Stomach (tissue), 9 donors: ENCODE results near the gene TMEM51. TPM values are rescaled to one million over a fixed set of nuclear protein-coding genes. Genes with fewer than 3 reads are reported as not detected.

Source experiments
- DNase-seq, 2 donors: peaks; one replicate each; pipeline versions ENCODE4 v3.0.0 to v3.0.0-alpha.2; 2013 to 2019
- H3K27ac ChIP-seq, 5 donors: fragments of 200-600 bp in 4 of 5; sonication (generic) in 4 of 5; one replicate each; pipeline ENCODE4 v1.5.1; 2013 to 2019; ENCODE audit warnings: mild to moderate bottlenecking in 1 of 5, moderate library complexity in 1 of 5
- H3K27me3 ChIP-seq, 3 donors: fragments of 200-600 bp; sonication (generic); one replicate each; pipeline ENCODE4 v1.5.1; 2017 to 2019; ENCODE audit warnings: mixed run types in 1 of 3
- H3K36me3 ChIP-seq, 4 donors: fragments of 200-600 bp; sonication (generic); 1 replicate in 3 of 4; 2 replicates in 1 of 4; pipeline ENCODE4 v1.5.1; 2016 to 2019
- H3K4me1 ChIP-seq, 4 donors: fragments of 200-600 bp; sonication (generic); one replicate each; pipeline ENCODE4 v1.5.1; 2016 to 2019
- H3K4me3 ChIP-seq, 4 donors: fragments of 200-600 bp; sonication (generic) in 3 of 4; one replicate each; pipeline ENCODE4 v1.5.1; 2016 to 2019; ENCODE audit warnings: mild to moderate bottlenecking in 1 of 4
- H3K9me3 ChIP-seq, 4 donors: fragments of 200-600 bp; sonication (generic); one replicate each; pipeline ENCODE4 v1.5.1; 2016 to 2019
- EP300 ChIP-seq: sonication (generic); formaldehyde crosslinking; IDR thresholded peaks from one replicate; pipeline ENCODE4 v1.6.1; 2017; ENCODE audit warnings: antibody characterized with exemption
- POLR2A ChIP-seq, 4 donors: fragments of 450-650 bp; IDR thresholded peaks; one replicate each; pipeline ENCODE4 v1.6.1; 2016; ENCODE audit warnings: antibody characterized with exemption in 4 of 4, control low read depth in 2 of 4, mild to moderate bottlenecking in 1 of 4, moderate library complexity in 1 of 4
- POLR2AphosphoS5 ChIP-seq, 3 donors: sonication (generic); formaldehyde crosslinking; IDR thresholded peaks; one replicate each; pipeline ENCODE4 v1.6.1; 2016; ENCODE audit warnings: antibody characterized with exemption in 3 of 3
- WGBS, 5 donors: extraction: QIAGEN DNeasy Blood & Tissue Kit in 3 of 5; methylation state at CpG; one replicate each; pipeline versions ENCODE4 v1.1.5 to v1.1.7; 2013 to 2018; 5-methylcytosine and 5-hydroxymethylcytosine counted together
- intact Hi-C: fragments of 100-400 bp; cut with DNase I; formaldehyde crosslinking; loops from one replicate; pipeline ENCODE4 v1.15.1; 2023; ENCODE audit warnings: low total_unique reads
- polyA plus RNA-seq, 3 donors: library from polyadenylated mRNA; stranded (reverse); fragments of 200-250 nt; gene quantifications; one replicate each; pipeline ENCODE4 v1.2.3, GENCODE V29; 2013
- total RNA-seq, 5 donors: library from RNA; depleted of rRNA; stranded (reverse); fragments of >200 nt; gene quantifications; one replicate each; pipeline versions ENCODE4 v1.1.0 to v1.2.3, GENCODE V29; 2014 to 2016
- TF ChIP-seq, protein P1 (sequence below), 7 experiments: fragments of 450-650 bp in 4 of 7; fragments of 200-600 bp in 3 of 7; sonication (generic) in 3 of 7; IDR thresholded peaks; one replicate each; pipeline ENCODE4 v1.5.1; 2016 to 2019; ENCODE audit warnings: antibody characterized with exemption in 7 of 7, control low read depth in 2 of 7, mild to moderate bottlenecking in 1 of 7
- donor health status: healthy with polysubstance abuse.
- donor health status: Bipolar disorder and iron deficiency.
- donor health status: healthy.

The TMEM51 gene
- total and polyA plus RNA-seq, 8 donors, result 1.2 to 32.2 (median 15.1) TPM

- Histone ChIP-seq H3K27me3 (no peaks in the 10 kb centered on the region), H3K27ac (peak overlapping the region; percentile 1 to 53 (median 20)), H3K4me3 (no peak overlapping the region), H3K4me1 (peaks cover 50 to 84% (median 67%) of the 10 kb centered on the region in 4 donors), H3K36me3 (peaks cover 0 to 10% (median 0%) of the 10 kb centered on the region in 4 donors), H3K9me3 (no peaks in the 10 kb centered on the region)
- TF ChIP-seq POLR2AphosphoS5 (IDR thresholded peaks at IDR 0.05) (no peak), POLR2A (IDR thresholded peaks at IDR 0.05) (no peak), EP300 (no peak)
- TF ChIP-seq, protein P1, sequence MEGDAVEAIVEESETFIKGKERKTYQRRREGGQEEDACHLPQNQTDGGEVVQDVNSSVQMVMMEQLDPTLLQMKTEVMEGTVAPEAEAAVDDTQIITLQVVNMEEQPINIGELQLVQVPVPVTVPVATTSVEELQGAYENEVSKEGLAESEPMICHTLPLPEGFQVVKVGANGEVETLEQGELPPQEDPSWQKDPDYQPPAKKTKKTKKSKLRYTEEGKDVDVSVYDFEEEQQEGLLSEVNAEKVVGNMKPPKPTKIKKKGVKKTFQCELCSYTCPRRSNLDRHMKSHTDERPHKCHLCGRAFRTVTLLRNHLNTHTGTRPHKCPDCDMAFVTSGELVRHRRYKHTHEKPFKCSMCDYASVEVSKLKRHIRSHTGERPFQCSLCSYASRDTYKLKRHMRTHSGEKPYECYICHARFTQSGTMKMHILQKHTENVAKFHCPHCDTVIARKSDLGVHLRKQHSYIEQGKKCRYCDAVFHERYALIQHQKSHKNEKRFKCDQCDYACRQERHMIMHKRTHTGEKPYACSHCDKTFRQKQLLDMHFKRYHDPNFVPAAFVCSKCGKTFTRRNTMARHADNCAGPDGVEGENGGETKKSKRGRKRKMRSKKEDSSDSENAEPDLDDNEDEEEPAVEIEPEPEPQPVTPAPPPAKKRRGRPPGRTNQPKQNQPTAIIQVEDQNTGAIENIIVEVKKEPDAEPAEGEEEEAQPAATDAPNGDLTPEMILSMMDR (IDR thresholded peaks at IDR 0.05), result no peak
- no peak for DNase-seq
- intact Hi-C loops, result no loop called here
- 59 to 76% (median 72%) methylated on average over 10 to 12 of the region's 12 CpGs for WGBS, 5 donors
Measured at GRCh38 chr1:15192916-15193550, 39.5 kb downstream of the TMEM51 start.

- Histone ChIP-seq H3K27me3 (no peaks in the 10 kb centered on the region), H3K36me3 (peaks cover 0 to 10% (median 0%) of the 10 kb centered on the region in 4 donors), H3K4me3 (no peak overlapping the region), H3K9me3 (no peaks in the 10 kb centered on the region), H3K4me1 (peaks cover 53 to 85% (median 67%) of the 10 kb centered on the region in 4 donors), H3K27ac (peak overlapping the region in 2 of 5 donors; percentile 26 to 90)
- TF ChIP-seq POLR2AphosphoS5 (IDR thresholded peaks at IDR 0.05) (no peak), POLR2A (IDR thresholded peaks at IDR 0.05) (no peak), EP300 (no peak)
- TF ChIP-seq, protein P1 (IDR thresholded peaks at IDR 0.05), result no peak
- intact Hi-C loops, result loop anchor here (5.0 kb wide), 1 partner anchor 38 kb away; no protein-coding TSS in a partner anchor
- 60 to 72% (median 67%) methylated on average over 9 of the region's 9 CpGs for WGBS, 5 donors
- DNase-seq, result no peak
Measured at GRCh38 chr1:15195420-15196052, 42.0 kb downstream of the TMEM51 start.

DNA sequence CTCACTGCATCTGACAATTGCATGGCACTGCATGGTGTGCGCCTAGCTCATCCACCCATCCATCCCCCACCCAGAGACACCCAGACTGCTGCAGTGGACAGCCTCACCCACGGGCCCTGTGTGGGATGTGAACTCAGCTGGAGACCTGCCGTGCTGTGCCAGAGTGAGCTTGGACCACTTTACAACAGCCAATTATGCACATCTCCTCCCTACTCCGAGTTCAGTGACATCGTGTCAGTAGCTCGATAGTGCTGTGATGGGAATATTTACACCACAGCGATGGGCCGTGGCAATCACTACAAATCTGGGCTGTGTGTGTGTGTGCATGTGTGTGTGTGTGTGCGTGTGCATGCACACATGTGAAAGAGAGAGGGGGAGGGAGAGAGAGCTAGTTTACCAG lies 42.5 kb downstream of the TMEM51 start:
- Histone ChIP-seq H3K27ac (peak overlapping the region in 3 of 5 donors; percentile 84 to 90 (median 89)), H3K4me1 (peaks cover 48 to 85% (median 67%) of the 10 kb centered on the region in 4 donors), H3K36me3 (peaks cover 0 to 10% (median 0%) of the 10 kb centered on the region in 4 donors), H3K9me3 (no peaks in the 10 kb centered on the region), H3K27me3 (no peaks in the 10 kb centered on the region), H3K4me3 (no peak overlapping the region)
- TF ChIP-seq EP300 (no peak), POLR2A (IDR thresholded peaks at IDR 0.05) (no peak), POLR2AphosphoS5 (IDR thresholded peaks at IDR 0.05) (no peak)
- TF ChIP-seq, protein P1 (IDR thresholded peaks at IDR 0.05), result no peak
- WGBS, 5 donors, result 72 to 78% (median 74%) methylated on average over 9 of the region's 9 CpGs
- intact Hi-C loops, result loop anchor here (5.0 kb wide), 1 partner anchor 39 kb away; no protein-coding TSS in a partner anchor
- no peak for DNase-seq

- Histone ChIP-seq H3K27ac (peak overlapping the region; percentile 73 to 95 (median 89)), H3K9me3 (no peaks in the 10 kb centered on the region), H3K4me3 (no peak overlapping the region), H3K27me3 (no peaks in the 10 kb centered on the region), H3K4me1 (peaks cover 49 to 85% (median 66%) of the 10 kb centered on the region in 4 donors), H3K36me3 (peaks cover 0 to 10% (median 0%) of the 10 kb centered on the region in 4 donors)
- WGBS, 5 donors, result 38 to 57% (median 42%) methylated on average over 8 of the region's 8 CpGs
- peak; percentile 69 to 79 for DNase-seq
- TF ChIP-seq EP300 (no peak), POLR2A (IDR thresholded peaks at IDR 0.05) (no peak), POLR2AphosphoS5 (IDR thresholded peaks at IDR 0.05) (peak in 2 of 3 donors; percentile 44 to 70)
- TF ChIP-seq, protein P1 (IDR thresholded peaks at IDR 0.05), result no peak
- intact Hi-C loops, result loop anchor here (5.0 kb wide), 1 partner anchor 40 kb away; no protein-coding TSS in a partner anchor
Measured at GRCh38 chr1:15196807-15197530, 43.4 kb downstream of the TMEM51 start.
